Measurements from ENCODE around the gene DNAJC1. TPM values are rescaled to one million over a fixed set of nuclear protein-coding genes. Genes with fewer than 3 reads are reported as not detected.
A peak's percentile ranks its signal among the peaks of the same experiment; 100 is the strongest.

Gene DNAJC1
- total RNA-seq, 1 donor from 2014 or later = 40.4 TPM

GRCh38 chr10:21760332-21760731 lies 243.2 kb downstream of the DNAJC1 start:
- no peak for DNase-seq (ENCODE audit: low spot score)

GRCh38 chr10:21759232-21759631 lies 244.3 kb downstream of the DNAJC1 start:
- DNase-seq (ENCODE audit: low spot score) = no peak

- no peak for DNase-seq (ENCODE audit: low spot score)
These were observed 244.8 kb downstream of the DNAJC1 start for GRCh38 chr10:21758696-21759095.

GRCh38 chr10:21758239-21758638 lies 245.3 kb downstream of the DNAJC1 start:
- no peak for DNase-seq (ENCODE audit: low spot score)

GRCh38 chr10:21757185-21757901 lies 246.2 kb downstream of the DNAJC1 start:
- DNase-seq (ENCODE audit: low spot score) = no peak

- DNase-seq (ENCODE audit: low spot score) = no peak
These were observed 246.8 kb downstream of the DNAJC1 start for GRCh38 chr10:21756707-21757106.

GRCh38 chr10:21754410-21755011 lies 249.0 kb downstream of the DNAJC1 start:
- no peak for DNase-seq (ENCODE audit: low spot score)

GRCh38 chr10:21753497-21754270 lies 249.8 kb downstream of the DNAJC1 start:
- DNase-seq (ENCODE audit: low spot score) = no peak

- no peak for DNase-seq (ENCODE audit: low spot score)
These were observed 251.9 kb downstream of the DNAJC1 start for GRCh38 chr10:21751341-21752310.

GRCh38 chr10:21750424-21750823 lies 253.1 kb downstream of the DNAJC1 start:
- no peak for DNase-seq (ENCODE audit: low spot score)

GRCh38 chr10:21749788-21750187 lies 253.7 kb downstream of the DNAJC1 start:
- DNase-seq (ENCODE audit: low spot score) = no peak

GRCh38 chr10:21747809-21748208 lies 255.7 kb downstream of the DNAJC1 start:
- no peak for DNase-seq (ENCODE audit: low spot score)

- DNase-seq (ENCODE audit: low spot score) = no peak
These were observed 257.4 kb downstream of the DNAJC1 start for GRCh38 chr10:21746118-21746517.

- DNase-seq (ENCODE audit: low spot score) = no peak
These were observed 259.3 kb downstream of the DNAJC1 start for GRCh38 chr10:21744223-21744622.

GRCh38 chr10:21742740-21743412 lies 260.7 kb downstream of the DNAJC1 start:
- no peak for DNase-seq (ENCODE audit: low spot score)

- no peak for DNase-seq (ENCODE audit: low spot score)
These were observed 262.5 kb downstream of the DNAJC1 start for GRCh38 chr10:21740989-21741388.

- no peak for DNase-seq (ENCODE audit: low spot score)
These were observed 266.4 kb downstream of the DNAJC1 start for GRCh38 chr10:21737106-21737505.

GRCh38 chr10:21733710-21734109 lies 269.8 kb downstream of the DNAJC1 start:
- DNase-seq (ENCODE audit: low spot score) = no peak

- peak; percentile 31 for DNase-seq (ENCODE audit: low spot score)
These were observed 271.3 kb downstream of the DNAJC1 start for GRCh38 chr10:21732067-21732772.

- no peak for DNase-seq (ENCODE audit: low spot score)
These were observed 274.9 kb downstream of the DNAJC1 start for GRCh38 chr10:21728618-21729017.
